Stimulated activated CD4-positive, alpha-beta T cell treated with anti-CD3 and anti-CD28 coated beads, TNF-alpha, amount 100 ng/mL, for 48 hours (primary cell): ENCODE results near the gene CAPZB.
A peak's percentile ranks its signal among the peaks of the same experiment; 100 is the strongest.

ENCODE experiments used
- DNase-seq, 3 donors: peaks; one replicate each; pipeline ENCODE4 v3.0.0-alpha.2; 2020; ENCODE audit warnings: low read depth in 3 of 3

CAPZB gene

GRCh38 chr1:19346026-19346425, 139.3 kb downstream of the CAPZB start:
- DNase-seq = no peak

- DNase-seq = no peak
These were observed 139.9 kb downstream of the CAPZB start for GRCh38 chr1:19345391-19345790.

GRCh38 chr1:19344831-19345230, 140.5 kb downstream of the CAPZB start:
- DNase-seq = no peak

GRCh38 chr1:19344372-19344810, 140.9 kb downstream of the CAPZB start:
- peak in 1 of 3 donors; percentile 27 for DNase-seq

- no peak for DNase-seq
These were observed 141.6 kb downstream of the CAPZB start for GRCh38 chr1:19343617-19344350.

GRCh38 chr1:19342894-19343616, 142.3 kb downstream of the CAPZB start:
- no peak for DNase-seq

- DNase-seq = no peak
These were observed 143.1 kb downstream of the CAPZB start for GRCh38 chr1:19342062-19342750.

- peak; percentile 69 to 72 (median 71) for DNase-seq
These were observed 143.9 kb downstream of the CAPZB start for GRCh38 chr1:19341201-19342061.

GRCh38 chr1:19340387-19340937, 144.9 kb downstream of the CAPZB start:
- no peak for DNase-seq

- no peak for DNase-seq
These were observed 146.0 kb downstream of the CAPZB start for GRCh38 chr1:19339214-19339861.

- no peak for DNase-seq
These were observed 147.0 kb downstream of the CAPZB start for GRCh38 chr1:19338323-19338762.

- no peak for DNase-seq
These were observed 148.1 kb downstream of the CAPZB start for GRCh38 chr1:19337289-19337688.

GRCh38 chr1:19336543-19336942, 148.8 kb downstream of the CAPZB start:
- peak; percentile 43 to 73 (median 54) for DNase-seq

- no peak for DNase-seq
These were observed 151.6 kb downstream of the CAPZB start for GRCh38 chr1:19333587-19334354.

- no peak for DNase-seq
These were observed 152.5 kb downstream of the CAPZB start for GRCh38 chr1:19332832-19333231.

- no peak for DNase-seq
These were observed 154.0 kb downstream of the CAPZB start for GRCh38 chr1:19331262-19331878.

GRCh38 chr1:19330449-19331135, 154.7 kb downstream of the CAPZB start:
- DNase-seq = no peak

- DNase-seq = no peak
These were observed 155.7 kb downstream of the CAPZB start for GRCh38 chr1:19329611-19330010.

GRCh38 chr1:19329188-19329587, 156.2 kb downstream of the CAPZB start:
- DNase-seq = no peak
